ENCODE measurements around the gene ZRANB1. TPM values are rescaled to one million over a fixed set of nuclear protein-coding genes. Genes with fewer than 3 reads are reported as not detected.

Gene ZRANB1
- total RNA-seq, 2 experiments from 2014 or later, result 14.5 to 17.0 TPM

- Histone ChIP-seq H3K9me2 (ENCODE audit: insufficient read depth, low read length) (no peaks in the 10 kb centered on the region), H3K27ac (ENCODE audit: low read depth, low read length, poor library complexity, severe bottlenecking) (no peak overlapping the region), H3K4me2 (ENCODE audit: low read length) (no peak overlapping the region), H3K79me2 (ENCODE audit: insufficient read depth, low read depth, low read length) (peaks cover 89% of the 10 kb centered on the region; the same call in 1 of the 2 replicates), H3K4me1 (ENCODE audit: insufficient read depth, low read length, poor library complexity, severe bottlenecking) (peaks cover 7% of the 10 kb centered on the region), H2AFZ (ENCODE audit: low read length) (no peak overlapping the region), H4K20me1 (ENCODE audit: insufficient read depth, low read length) (peaks cover 22% of the 10 kb centered on the region), H3K9me3 (ENCODE audit: low read length) (no peaks in the 10 kb centered on the region), H3K4me3 (ENCODE audit: low read depth, low read length, poor library complexity, severe bottlenecking) (no peak overlapping the region), H3K36me3 (ENCODE audit: insufficient read depth, low read length) (peaks cover 24% of the 10 kb centered on the region)
- no peak for DNase-seq (ENCODE audit: low spot score)
- no peak for TF ChIP-seq CTCF (conservative IDR thresholded peaks at IDR 0.05; ENCODE audit: low read length)
- no peak for TF ChIP-seq EZH2phosphoT487 (IDR thresholded peaks at IDR 0.05; ENCODE audit: borderline replicate concordance, low read depth, low read length)
- intact Hi-C loops (cut with micrococcal nuclease; ENCODE audit: unreplicated experiment), result no loop called here
- no TSS peak for BruUV-seq (replicated peaks)
- ChIA-PET CTCF (ENCODE audit: unreplicated experiment) (no interaction called here), POLR2A (interaction anchor here (0.7 to 1.5 kb wide), 5 partner anchors 13 to 122 kb away, joined by 3 to 6 read pairs (median 4); no protein-coding TSS in a partner anchor)
Measured at GRCh38 chr10:124943301-124944092, 1.6 kb downstream of the ZRANB1 start.

- Histone ChIP-seq H2AFZ (ENCODE audit: low read length) (no peak overlapping the region), H3K4me3 (ENCODE audit: low read depth, low read length, poor library complexity, severe bottlenecking) (no peak overlapping the region), H3K4me1 (ENCODE audit: insufficient read depth, low read length, poor library complexity, severe bottlenecking) (peaks cover 7% of the 10 kb centered on the region), H3K9me3 (ENCODE audit: low read length) (no peaks in the 10 kb centered on the region), H3K79me2 (ENCODE audit: insufficient read depth, low read depth, low read length) (peaks cover 89% of the 10 kb centered on the region; the same call in 1 of the 2 replicates), H3K4me2 (ENCODE audit: low read length) (no peak overlapping the region), H3K36me3 (ENCODE audit: insufficient read depth, low read length) (peaks cover 34% of the 10 kb centered on the region), H3K9me2 (ENCODE audit: insufficient read depth, low read length) (no peaks in the 10 kb centered on the region), H3K27ac (ENCODE audit: low read depth, low read length, poor library complexity, severe bottlenecking) (no peak overlapping the region), H4K20me1 (ENCODE audit: insufficient read depth, low read length) (peaks cover 14% of the 10 kb centered on the region)
- DNase-seq (ENCODE audit: low spot score), result no peak
- no TSS peak for BruUV-seq (replicated peaks)
- intact Hi-C loops (cut with micrococcal nuclease; ENCODE audit: unreplicated experiment), result no loop called here
- CTCF ChIA-PET (ENCODE audit: unreplicated experiment), result no interaction called here
- no peak for TF ChIP-seq CTCF (conservative IDR thresholded peaks at IDR 0.05; ENCODE audit: low read length)
- no peak for TF ChIP-seq EZH2phosphoT487 (IDR thresholded peaks at IDR 0.05; ENCODE audit: borderline replicate concordance, low read depth, low read length)
- POLR2A ChIA-PET, result no interaction called here
Measured at GRCh38 chr10:124944982-124945381, 3.1 kb downstream of the ZRANB1 start.

- no peak for TF ChIP-seq CTCF (conservative IDR thresholded peaks at IDR 0.05; ENCODE audit: low read length)
- no peak for TF ChIP-seq EZH2phosphoT487 (IDR thresholded peaks at IDR 0.05; ENCODE audit: borderline replicate concordance, low read depth, low read length)
- H3K4me3 ChIP-seq (ENCODE audit: low read depth, low read length, poor library complexity, severe bottlenecking), result no peak overlapping the region
- H3K9me2 ChIP-seq (ENCODE audit: insufficient read depth, low read length), result no peaks in the 10 kb centered on the region
- H3K36me3 ChIP-seq (ENCODE audit: insufficient read depth, low read length), result peaks cover 34% of the 10 kb centered on the region
- intact Hi-C loops (cut with micrococcal nuclease; ENCODE audit: unreplicated experiment), result no loop called here
- no TSS peak for BruUV-seq (replicated peaks)
- DNase-seq (ENCODE audit: low spot score), result no peak
- H3K27ac ChIP-seq (ENCODE audit: low read depth, low read length, poor library complexity, severe bottlenecking), result no peak overlapping the region
- peaks cover 9% of the 10 kb centered on the region for H4K20me1 ChIP-seq (ENCODE audit: insufficient read depth, low read length)
- no peak overlapping the region for H3K4me2 ChIP-seq (ENCODE audit: low read length)
- no peaks in the 10 kb centered on the region for H3K9me3 ChIP-seq (ENCODE audit: low read length)
- peaks cover 7% of the 10 kb centered on the region for H3K4me1 ChIP-seq (ENCODE audit: insufficient read depth, low read length, poor library complexity, severe bottlenecking)
- POLR2A ChIA-PET, result interaction anchor here (0.6 to 1.6 kb wide), 2 partner anchors 11 to 126 kb away, joined by 3 to 5 read pairs; no protein-coding TSS in a partner anchor
- no peak overlapping the region for H2AFZ ChIP-seq (ENCODE audit: low read length)
- H3K79me2 ChIP-seq (ENCODE audit: insufficient read depth, low read depth, low read length), result peaks cover 87% of the 10 kb centered on the region; the same call in 1 of the 2 replicates
- CTCF ChIA-PET (ENCODE audit: unreplicated experiment), result no interaction called here
Measured at GRCh38 chr10:124946945-124947344, 5.0 kb downstream of the ZRANB1 start.

All from OCI-LY7 (cell line).